ENCODE results near the gene ATF6. TPM values are rescaled to one million over a fixed set of nuclear protein-coding genes. Genes with fewer than 3 reads are reported as not detected.

Gene ATF6
- total RNA-seq, result 29.8 and 77.5 TPM in 2 replicates

GRCh38 chr1:161766102-161766981 lies at the start of gene ATF6:
Gene ATF6, plus strand, starts transcription at chr1:161766320. Its CDS starts 41 bp downstream, at chr1:161766361.

GRCh38 chr1:161720956-161721737 lies 45.0 kb upstream of the ATF6 start, which contains the start of gene FCRLB:
Gene FCRLB, plus strand, starts transcription at chr1:161721544. Its CDS starts 1,129 bp downstream, at chr1:161722673.

GRCh38 chr1:161749509-161750407 lies 16.4 kb upstream of the ATF6 start, which contains the start of gene DUSP12:
Gene DUSP12, plus strand, starts transcription at chr1:161749786. Its CDS starts 16 bp downstream, at chr1:161749802.

Other genes starting within 250 kb of the ATF6 start
- gene HSPA6, start 241.8 kb upstream of the ATF6 start, total RNA-seq, result under 0.01 and 0.38 TPM in 2 replicates
- not detected in 2 replicates for gene FCGR3A, start 216.5 kb upstream of the ATF6 start, total RNA-seq
- gene FCGR3B, start 135.1 kb upstream of the ATF6 start, total RNA-seq, result not detected in 2 replicates
- gene FCGR2B, start 103.2 kb upstream of the ATF6 start, total RNA-seq, result not detected in 2 replicates
- 0.06 and 0.49 TPM in 2 replicates for gene FCRLA, start 59.1 kb upstream of the ATF6 start, total RNA-seq
- 0.19 and 0.97 TPM in 2 replicates for gene FCRLB, start 44.8 kb upstream of the ATF6 start, total RNA-seq
- 27.4 and 34.2 TPM in 2 replicates for gene DUSP12, start 16.5 kb upstream of the ATF6 start, total RNA-seq